OCI-LY1 (cell line): ENCODE data around the gene TCP11L1.

Experiments
- H2AFZ ChIP-seq: fragments of 200-600 bp; sonication (generic), shearing (Covaris generic); 2 replicates; pipeline ENCODE4 v1.6.0; 2014; ENCODE audit warnings: antibody characterized with exemption, mild to moderate bottlenecking, low read length
- H3F3A ChIP-seq: fragments of 200-600 bp; sonication (generic), shearing (Covaris generic); 2 replicates; pipeline ENCODE4 v1.6.0; 2014; ENCODE audit warnings: mild to moderate bottlenecking, antibody characterized with exemption, low read length, moderate library complexity; ENCODE audit not compliant: insufficient read depth
- H3K27ac ChIP-seq: fragments of 200-600 bp; sonication (generic); 2 replicates; pipeline ENCODE4 v1.5.1; 2014; ENCODE audit warnings: low read length, mixed run types, mild to moderate bottlenecking, low read depth; ENCODE audit not compliant: poor library complexity, severe bottlenecking
- H3K27me3 ChIP-seq: fragments of 200-600 bp; sonication (generic); 2 replicates; pipeline ENCODE4 v1.6.0; 2014; ENCODE audit warnings: antibody characterized with exemption, mild to moderate bottlenecking, low read length, moderate library complexity; ENCODE audit not compliant: insufficient read depth
- H3K36me3 ChIP-seq: fragments of 200-600 bp; sonication (generic); 2 replicates; pipeline ENCODE4 v1.6.1; 2014; ENCODE audit warnings: mild to moderate bottlenecking, antibody characterized with exemption, low read length, moderate library complexity, mixed read lengths; ENCODE audit not compliant: insufficient read depth
- H3K4me1 ChIP-seq: fragments of 200-600 bp; sonication (generic); 2 replicates; pipeline ENCODE4 v1.5.1; 2014; ENCODE audit warnings: mild to moderate bottlenecking, low read length, moderate library complexity; ENCODE audit not compliant: insufficient read depth, severe bottlenecking
- H3K4me2 ChIP-seq: fragments of 200-600 bp; sonication (generic), shearing (Covaris generic); 2 replicates; pipeline ENCODE4 v1.6.1; 2014; ENCODE audit warnings: low read length
- H3K4me3 ChIP-seq: fragments of 200-600 bp; sonication (generic); 2 replicates; pipeline ENCODE4 v1.5.1; 2014; ENCODE audit warnings: low read length, low read depth, mild to moderate bottlenecking, mixed read lengths; ENCODE audit not compliant: poor library complexity, severe bottlenecking
- H3K79me2 ChIP-seq: fragments of 200-600 bp; shearing (Covaris generic); 2 replicates; pipeline ENCODE4 v1.6.1; 2016; ENCODE audit warnings: mixed run types, low read length, mixed read lengths; ENCODE audit not compliant: insufficient read depth
- H3K9ac ChIP-seq: fragments of 200-600 bp; sonication (generic), shearing (Covaris generic); 2 replicates; pipeline ENCODE4 v1.6.1; 2014; ENCODE audit warnings: mild to moderate bottlenecking, low read length, mixed read lengths
- H3K9me2 ChIP-seq: fragments of 200-600 bp; sonication (generic), shearing (Covaris generic); 2 replicates; pipeline ENCODE4 v1.6.1; 2014; ENCODE audit warnings: low read depth, mild to moderate bottlenecking, low read length, mixed read lengths
- H3K9me3 ChIP-seq: fragments of 200-600 bp; shearing (Covaris generic); 2 replicates; pipeline ENCODE4 v1.6.1; 2014; ENCODE audit warnings: low read length, mixed read lengths
- H4K20me1 ChIP-seq: fragments of 200-600 bp; sonication (generic), shearing (Covaris generic); 2 replicates; pipeline ENCODE4 v1.6.0; 2016; ENCODE audit warnings: mild to moderate bottlenecking, low read length; ENCODE audit not compliant: insufficient read depth
- EZH2 ChIP-seq: fragments of 200-600 bp; sonication (generic), shearing (Covaris generic); IDR thresholded peaks from 2 replicates; pipeline ENCODE4 v1.8.0; 2017; ENCODE audit warnings: borderline replicate concordance, mixed run types, mild to moderate bottlenecking, antibody characterized with exemption, low read length, moderate library complexity, mixed read lengths
- TF ChIP-seq, protein P1 (sequence below): fragments of 200-600 bp; sonication (generic), shearing (Covaris generic); IDR thresholded peaks from 2 replicates; pipeline ENCODE4 v1.5.1; 2017; ENCODE audit warnings: mild to moderate bottlenecking, antibody characterized with exemption, low read length, moderate library complexity, mixed read lengths

Gene TCP11L1

DNA sequence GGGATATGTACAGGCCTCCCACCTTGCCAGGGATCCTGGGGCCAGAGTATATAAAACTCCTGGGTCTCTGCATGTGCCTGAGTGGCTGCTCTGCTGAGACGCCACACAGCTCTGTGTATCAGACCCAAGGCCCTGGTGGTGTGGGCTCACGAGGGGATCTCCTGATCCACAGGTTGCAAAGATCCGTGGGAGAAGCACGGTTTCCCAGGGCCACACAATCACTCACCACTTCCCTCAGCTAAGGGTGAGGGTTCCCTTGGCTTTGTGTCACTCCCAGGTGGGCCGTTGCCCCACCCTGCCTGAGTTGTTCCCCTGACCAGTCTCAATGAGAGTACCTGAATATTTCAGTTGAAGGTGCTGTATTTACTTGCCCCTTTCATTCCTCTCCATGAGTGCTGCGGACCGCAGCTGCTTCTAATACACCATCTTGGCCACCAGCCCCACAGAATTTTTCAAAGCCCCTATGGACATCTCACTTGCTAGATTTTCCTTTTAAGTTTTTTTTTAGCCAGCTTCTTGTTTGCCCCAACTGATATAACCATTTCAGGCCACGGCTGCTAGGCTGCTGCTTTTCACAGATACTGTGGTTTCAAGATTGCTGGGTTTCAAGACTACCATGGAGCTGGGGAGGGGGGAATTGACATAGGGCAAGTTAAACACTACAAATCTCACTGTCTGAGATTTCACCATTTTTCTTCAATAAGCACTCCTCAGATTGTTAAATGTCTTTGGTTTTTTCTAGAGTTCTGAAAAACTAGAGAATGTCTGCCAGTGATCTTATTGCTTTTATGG, 37.4 kb upstream of the TCP11L1 start:
- no peak overlapping the region for H2AFZ ChIP-seq
- H3K4me2 ChIP-seq, result no peak overlapping the region

DNA sequence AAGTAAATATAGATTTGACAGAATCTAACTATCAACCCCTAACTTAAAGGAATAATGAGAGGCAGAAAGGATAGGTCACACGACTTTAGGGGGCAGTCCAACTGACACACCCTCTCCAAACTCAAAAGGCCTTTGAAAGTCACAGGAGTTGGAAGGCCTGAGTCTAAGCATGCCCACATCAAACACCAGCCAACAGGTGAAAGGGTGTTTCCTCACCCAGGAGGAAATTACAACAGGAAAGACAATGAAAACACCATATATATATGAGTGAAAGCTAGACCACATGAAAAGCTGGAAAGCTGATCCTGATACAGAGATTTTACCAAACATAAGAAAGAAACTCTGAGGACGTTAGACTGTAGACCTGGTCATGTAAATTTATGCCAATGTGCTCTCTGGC, 34.2 kb upstream of the TCP11L1 start:
- H4K20me1 ChIP-seq, result no peaks in the 10 kb centered on the region
- no peaks in the 10 kb centered on the region for H3K36me3 ChIP-seq
- no peaks in the 10 kb centered on the region for H3F3A ChIP-seq
- no peaks in the 10 kb centered on the region for H3K9me3 ChIP-seq
- H3K27me3 ChIP-seq, result no peaks in the 10 kb centered on the region
- TF ChIP-seq, protein P1, sequence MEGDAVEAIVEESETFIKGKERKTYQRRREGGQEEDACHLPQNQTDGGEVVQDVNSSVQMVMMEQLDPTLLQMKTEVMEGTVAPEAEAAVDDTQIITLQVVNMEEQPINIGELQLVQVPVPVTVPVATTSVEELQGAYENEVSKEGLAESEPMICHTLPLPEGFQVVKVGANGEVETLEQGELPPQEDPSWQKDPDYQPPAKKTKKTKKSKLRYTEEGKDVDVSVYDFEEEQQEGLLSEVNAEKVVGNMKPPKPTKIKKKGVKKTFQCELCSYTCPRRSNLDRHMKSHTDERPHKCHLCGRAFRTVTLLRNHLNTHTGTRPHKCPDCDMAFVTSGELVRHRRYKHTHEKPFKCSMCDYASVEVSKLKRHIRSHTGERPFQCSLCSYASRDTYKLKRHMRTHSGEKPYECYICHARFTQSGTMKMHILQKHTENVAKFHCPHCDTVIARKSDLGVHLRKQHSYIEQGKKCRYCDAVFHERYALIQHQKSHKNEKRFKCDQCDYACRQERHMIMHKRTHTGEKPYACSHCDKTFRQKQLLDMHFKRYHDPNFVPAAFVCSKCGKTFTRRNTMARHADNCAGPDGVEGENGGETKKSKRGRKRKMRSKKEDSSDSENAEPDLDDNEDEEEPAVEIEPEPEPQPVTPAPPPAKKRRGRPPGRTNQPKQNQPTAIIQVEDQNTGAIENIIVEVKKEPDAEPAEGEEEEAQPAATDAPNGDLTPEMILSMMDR, result no peak
- TF ChIP-seq EZH2, result no peak
- no peaks in the 10 kb centered on the region for H3K79me2 ChIP-seq
- H3K4me1 ChIP-seq, result no peaks in the 10 kb centered on the region
- H3K9ac ChIP-seq, result no peak overlapping the region
- H3K27ac ChIP-seq, result no peak overlapping the region
- H3K4me2 ChIP-seq, result no peak overlapping the region
- H3K4me3 ChIP-seq, result no peak overlapping the region
- H2AFZ ChIP-seq, result no peak overlapping the region
- no peaks in the 10 kb centered on the region for H3K9me2 ChIP-seq

More for the DNA sequence above, 37.4 kb upstream of the TCP11L1 start:
- no peaks in the 10 kb centered on the region for H3F3A ChIP-seq
- no peaks in the 10 kb centered on the region for H3K36me3 ChIP-seq
- no peaks in the 10 kb centered on the region for H3K9me2 ChIP-seq
- H3K27ac ChIP-seq, result no peak overlapping the region
- TF ChIP-seq, protein P1, result no peak
- no peak for TF ChIP-seq EZH2
- no peak overlapping the region for H3K9ac ChIP-seq
- no peaks in the 10 kb centered on the region for H3K9me3 ChIP-seq
- H4K20me1 ChIP-seq, result no peaks in the 10 kb centered on the region
- no peaks in the 10 kb centered on the region for H3K4me1 ChIP-seq
- no peaks in the 10 kb centered on the region for H3K27me3 ChIP-seq
- H3K79me2 ChIP-seq, result no peaks in the 10 kb centered on the region
- no peak overlapping the region for H3K4me3 ChIP-seq

DNA sequence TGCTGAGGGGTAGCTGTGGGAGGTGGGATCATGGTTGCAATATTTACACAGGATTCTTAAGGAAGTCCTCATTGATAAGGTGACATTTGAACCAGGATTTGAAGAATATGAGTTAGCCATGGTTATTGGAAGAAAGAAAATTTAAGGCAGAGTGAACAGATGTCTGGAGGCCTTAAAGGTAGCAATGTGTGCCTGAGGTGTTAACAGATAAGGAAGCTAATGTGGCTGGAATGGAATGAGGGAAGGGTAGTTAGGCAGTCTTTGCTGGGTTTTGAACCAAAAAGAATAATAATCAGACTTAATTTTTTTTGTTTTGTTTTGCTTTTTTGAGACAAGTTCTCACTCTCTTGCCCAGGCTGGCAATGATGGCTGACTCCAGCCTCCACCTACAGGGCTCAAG, 33.4 kb upstream of the TCP11L1 start:
- no peak for TF ChIP-seq EZH2
- TF ChIP-seq, protein P1, result no peak
- no peak overlapping the region for H3K9ac ChIP-seq
- H4K20me1 ChIP-seq, result no peaks in the 10 kb centered on the region
- no peaks in the 10 kb centered on the region for H3K9me3 ChIP-seq
- no peaks in the 10 kb centered on the region for H3K9me2 ChIP-seq
- no peak overlapping the region for H3K4me2 ChIP-seq
- no peaks in the 10 kb centered on the region for H3K4me1 ChIP-seq
- no peaks in the 10 kb centered on the region for H3K27me3 ChIP-seq
- no peak overlapping the region for H3K4me3 ChIP-seq
- H3K79me2 ChIP-seq, result no peaks in the 10 kb centered on the region
- H3F3A ChIP-seq, result no peaks in the 10 kb centered on the region
- no peak overlapping the region for H3K27ac ChIP-seq
- H2AFZ ChIP-seq, result no peak overlapping the region
- H3K36me3 ChIP-seq, result no peaks in the 10 kb centered on the region
